ENCODE data around the gene AFAP1. TPM values are rescaled to one million over a fixed set of nuclear protein-coding genes. Genes with fewer than 3 reads are reported as not detected.

Gene AFAP1
- total RNA-seq, 1 donor from 2014 or later = 67.9 TPM

DNA sequence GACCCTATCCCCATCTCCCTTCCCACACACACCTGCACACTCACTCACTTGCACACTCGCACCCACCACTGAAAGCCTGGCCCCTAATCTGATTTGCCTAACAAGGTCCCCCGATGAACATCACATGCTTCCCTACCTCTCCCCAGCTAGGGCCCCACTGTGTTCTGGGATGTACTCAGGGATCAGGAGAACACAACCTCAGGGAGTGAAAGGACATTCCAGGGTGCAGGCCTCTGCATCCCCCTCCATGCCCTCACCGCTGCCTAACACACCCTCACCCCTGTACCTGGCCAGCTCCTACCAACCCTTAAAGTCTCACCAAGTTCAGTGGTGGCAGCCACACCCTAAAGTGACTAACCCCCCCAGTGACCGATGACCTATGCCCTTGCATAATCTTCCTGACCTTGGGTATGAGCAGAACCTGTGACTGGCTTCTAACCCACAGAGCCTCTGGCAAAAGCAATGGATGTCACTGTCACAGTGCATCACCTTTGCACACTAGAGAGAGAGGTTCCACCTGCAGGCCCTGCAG, 2.4 kb upstream of the AFAP1 start:
- H3K27ac Mint-ChIP-seq (ENCODE audit: unreplicated experiment) = no peak overlapping the region
- Histone ChIP-seq H3K27ac (ENCODE audit: low read depth, low read length) (no peak overlapping the region), H3K36me3 (ENCODE audit: insufficient read depth, low read length) (no peaks in the 10 kb centered on the region), H3K27me3 (ENCODE audit: insufficient read depth, low read length) (no peaks in the 10 kb centered on the region), H3K4me2 (ENCODE audit: low read length) (no peak overlapping the region), H2AFZ (ENCODE audit: low read depth, low read length) (no peak overlapping the region), H3K4me1 (ENCODE audit: insufficient read depth, low read length) (peaks cover 12% of the 10 kb centered on the region), H3K79me2 (ENCODE audit: insufficient read depth, low read length) (peaks cover 26% of the 10 kb centered on the region), H3K9me3 (ENCODE audit: insufficient read depth, low read depth, low read length) (no peaks in the 10 kb centered on the region), H3K9ac (ENCODE audit: low read length) (no peak overlapping the region), H3K4me3 (ENCODE audit: insufficient read depth, low read depth, low read length) (no peak overlapping the region), H4K20me1 (ENCODE audit: insufficient read depth, low read length) (peaks cover 20% of the 10 kb centered on the region)
- peaks cover 2% of the 10 kb centered on the region for H3K27me3 Mint-ChIP-seq (ENCODE audit: low read depth, unreplicated experiment)
- peak overlapping the region; percentile 28 for H3K4me3 Mint-ChIP-seq (ENCODE audit: unreplicated experiment)
- H3K4me1 Mint-ChIP-seq (ENCODE audit: low read depth, unreplicated experiment) = peaks cover 17% of the 10 kb centered on the region
- no peak for TF ChIP-seq EZH2 (IDR thresholded peaks at IDR 0.05; ENCODE audit: insufficient read depth, low read length)
- TF ChIP-seq CTCF (IDR thresholded peaks at IDR 0.05; ENCODE audit: insufficient read depth, low read depth, low read length) = no peak
- FAIRE-seq (no peak), DNase-seq (ENCODE audit: low read depth) (no peak)
- no peaks in the 10 kb centered on the region for H3K9me3 Mint-ChIP-seq (ENCODE audit: unreplicated experiment)
- H3K36me3 Mint-ChIP-seq (ENCODE audit: low read depth, unreplicated experiment) = peaks cover 3% of the 10 kb centered on the region

DNA sequence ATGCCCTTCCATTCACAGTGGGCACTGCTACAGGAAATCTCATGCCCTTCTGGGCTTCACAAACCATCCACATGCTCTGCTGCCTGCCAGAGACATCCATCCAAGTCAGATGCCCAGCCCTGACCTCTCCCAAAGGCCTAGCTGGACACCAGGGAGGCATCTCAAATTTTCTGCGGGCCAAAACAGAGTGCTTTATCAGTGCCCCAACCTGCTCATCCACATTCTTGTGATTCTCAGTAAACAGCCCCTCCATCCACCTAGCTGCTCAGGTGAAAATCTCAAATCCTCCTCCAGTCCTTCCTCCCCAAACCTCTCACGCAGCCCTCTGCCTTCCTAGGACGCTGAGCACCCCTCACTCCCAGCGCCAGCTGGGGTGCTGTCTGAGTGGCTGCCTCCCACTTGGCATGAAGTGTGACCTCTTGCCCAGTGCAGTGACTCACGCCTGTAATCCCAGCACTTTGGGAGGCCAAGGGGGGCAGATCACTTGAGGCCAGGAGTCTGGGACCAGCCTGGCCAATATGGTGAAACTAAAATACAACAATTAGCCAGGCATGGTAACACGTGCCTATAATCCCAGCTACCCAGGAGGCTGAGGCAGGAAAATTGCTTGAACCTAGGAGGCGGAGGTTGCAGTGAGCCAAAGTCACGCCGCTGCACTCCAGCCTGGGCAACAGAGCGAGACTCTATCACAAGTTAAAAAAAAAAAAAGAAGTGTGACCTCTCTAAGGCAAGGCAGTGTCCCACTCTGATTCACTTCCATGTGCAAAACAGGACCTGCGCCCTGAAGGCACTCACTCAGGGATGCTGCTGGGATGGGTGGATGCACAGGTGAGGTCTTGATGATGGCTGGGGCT, 1.7 kb upstream of the AFAP1 start:
- Mint-ChIP-seq H3K27ac (ENCODE audit: unreplicated experiment) (no peak overlapping the region), H3K27me3 (ENCODE audit: low read depth, unreplicated experiment) (no peaks in the 10 kb centered on the region), H3K4me3 (ENCODE audit: unreplicated experiment) (peak overlapping the region; percentile 74), H3K9me3 (ENCODE audit: unreplicated experiment) (no peaks in the 10 kb centered on the region), H3K4me1 (ENCODE audit: low read depth, unreplicated experiment) (peaks cover 21% of the 10 kb centered on the region), H3K36me3 (ENCODE audit: low read depth, unreplicated experiment) (peaks cover 5% of the 10 kb centered on the region)
- Histone ChIP-seq H3K27ac (ENCODE audit: low read depth, low read length) (no peak overlapping the region), H3K27me3 (ENCODE audit: insufficient read depth, low read length) (no peaks in the 10 kb centered on the region), H4K20me1 (ENCODE audit: insufficient read depth, low read length) (peaks cover 26% of the 10 kb centered on the region), H3K4me1 (ENCODE audit: insufficient read depth, low read length) (peaks cover 17% of the 10 kb centered on the region), H3K9me3 (ENCODE audit: insufficient read depth, low read depth, low read length) (no peaks in the 10 kb centered on the region), H3K4me2 (ENCODE audit: low read length) (no peak overlapping the region), H3K79me2 (ENCODE audit: insufficient read depth, low read length) (peaks cover 33% of the 10 kb centered on the region), H2AFZ (ENCODE audit: low read depth, low read length) (no peak overlapping the region), H3K9ac (ENCODE audit: low read length) (no peak overlapping the region), H3K4me3 (ENCODE audit: insufficient read depth, low read depth, low read length) (no peak overlapping the region), H3K36me3 (ENCODE audit: insufficient read depth, low read length) (no peaks in the 10 kb centered on the region)
- FAIRE-seq (no peak), DNase-seq (ENCODE audit: low read depth) (no peak)
- no peak for TF ChIP-seq EZH2 (IDR thresholded peaks at IDR 0.05; ENCODE audit: insufficient read depth, low read length)
- TF ChIP-seq CTCF (IDR thresholded peaks at IDR 0.05; ENCODE audit: insufficient read depth, low read depth, low read length) = no peak

All from astrocyte (in vitro differentiated cells and primary cell).